Measurements from ENCODE around the gene PLA2G15.
A peak's percentile ranks its signal among the peaks of the same experiment; 100 is the strongest.

PLA2G15 gene

GRCh38 chr16:68233085-68233834 lies 11.9 kb upstream of the PLA2G15 start:
- no peak for DNase-seq (ENCODE audit: low read depth)

- DNase-seq (ENCODE audit: low read depth): no peak
Observed at GRCh38 chr16:68233835-68234187, 11.4 kb upstream of the PLA2G15 start.

DNA sequence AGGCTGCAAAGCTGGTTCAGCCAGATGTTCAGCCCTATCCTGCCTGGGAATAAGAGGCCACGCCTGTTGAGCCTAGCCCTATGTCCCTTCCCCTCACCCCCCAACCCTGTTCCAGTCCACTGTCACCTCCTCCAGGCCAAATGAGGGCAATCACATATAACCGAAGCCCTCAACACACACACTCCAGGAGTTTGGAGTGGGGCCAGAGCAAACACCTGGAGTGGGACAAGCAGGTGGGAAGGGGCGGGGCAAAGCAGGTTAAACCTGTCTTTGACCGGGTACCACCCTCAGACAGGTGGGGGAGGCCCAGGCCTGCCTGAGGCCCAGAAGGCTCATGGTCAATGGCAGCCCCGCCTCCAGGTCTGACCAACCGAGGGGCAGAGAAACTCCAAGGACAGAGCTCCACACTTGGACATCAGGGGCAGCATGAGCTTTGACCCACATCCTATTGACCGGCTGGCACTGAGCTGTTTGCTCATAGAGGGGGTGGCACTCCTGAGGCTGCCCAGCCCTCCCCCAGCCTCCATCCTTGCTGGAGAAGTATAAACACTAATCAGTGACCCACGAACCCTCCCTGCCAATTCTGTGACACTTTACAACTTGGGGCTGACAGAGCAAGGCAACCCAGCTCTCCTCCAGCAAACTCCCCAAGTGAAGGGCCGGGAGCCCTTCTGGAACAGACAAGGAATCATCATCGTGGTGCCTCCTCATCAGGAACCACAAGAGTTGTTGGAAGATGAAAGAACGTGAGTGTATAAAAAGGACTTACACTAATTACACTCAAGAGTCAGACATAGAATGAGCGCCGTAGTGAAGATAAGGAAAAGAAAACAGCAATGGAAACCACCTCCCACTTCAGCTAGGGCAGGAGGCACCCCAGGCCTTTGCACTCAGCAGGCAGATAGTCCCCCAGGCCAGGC lies 10.7 kb upstream of the PLA2G15 start:
- DNase-seq (ENCODE audit: low read depth): no peak

GRCh38 chr16:68235108-68235886 lies 9.9 kb upstream of the PLA2G15 start:
- no peak for DNase-seq (ENCODE audit: low read depth)

DNA sequence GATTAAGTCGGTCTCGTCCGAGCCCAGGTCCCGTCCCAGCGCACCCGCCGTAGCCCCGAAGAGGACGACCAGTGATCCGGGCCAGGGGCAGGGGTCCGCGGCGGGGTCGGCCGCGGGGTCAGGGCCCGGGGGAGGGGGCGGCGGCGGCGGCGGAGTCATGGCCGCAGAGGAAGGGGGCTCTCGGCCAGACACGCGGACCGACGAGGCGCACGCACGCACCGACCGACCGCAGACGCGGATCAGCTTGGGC lies 9.4 kb upstream of the PLA2G15 start, which contains the start of gene ESRP2:
Gene ESRP2, minus strand, starts transcription at position 241 of the 250 bp plus-strand sequence. Its CDS starts 82 bp downstream, at position 159.
- no peak for DNase-seq (ENCODE audit: low read depth)

DNA sequence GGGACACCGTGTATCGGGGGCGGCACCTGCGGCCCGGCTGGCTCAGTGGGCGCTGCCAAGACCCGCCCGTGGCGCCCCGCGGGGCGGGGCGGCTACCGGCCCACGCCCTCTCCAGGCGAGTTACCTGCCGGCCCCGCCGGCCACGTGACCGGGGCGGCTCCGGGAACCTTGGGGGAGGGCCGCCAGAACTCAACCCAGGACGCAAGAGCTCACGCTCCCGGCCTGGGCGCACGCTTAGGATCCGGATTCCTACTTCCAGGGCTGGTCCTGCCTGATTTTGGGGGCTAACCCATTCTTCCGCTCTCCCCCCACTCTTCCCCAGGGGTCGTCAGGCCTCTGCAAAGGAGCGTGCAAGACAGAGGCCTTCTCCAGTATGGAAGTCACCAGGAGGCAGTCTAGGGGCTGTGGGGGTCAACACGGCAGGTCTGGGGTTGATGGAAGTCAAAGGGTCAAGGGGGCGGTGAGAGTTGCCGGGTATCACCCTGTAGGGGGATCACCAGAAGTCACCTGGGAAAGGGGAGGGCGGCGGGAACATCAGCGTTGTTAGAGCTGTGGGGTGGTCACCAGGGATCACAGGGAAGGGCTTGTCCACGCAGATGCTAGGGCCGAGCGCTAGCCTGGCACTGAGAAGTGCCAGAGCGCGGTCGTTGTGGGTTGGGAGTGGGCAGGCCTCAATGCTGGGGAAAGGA lies 8.9 kb upstream of the PLA2G15 start:
- no peak for DNase-seq (ENCODE audit: low read depth)

- DNase-seq (ENCODE audit: low read depth): no peak
Observed at GRCh38 chr16:68236826-68237242, 8.3 kb upstream of the PLA2G15 start.

- peak; percentile 86 for DNase-seq (ENCODE audit: low read depth)
Observed at GRCh38 chr16:68237243-68238028, 7.7 kb upstream of the PLA2G15 start.

GRCh38 chr16:68238029-68238345 lies 7.2 kb upstream of the PLA2G15 start:
- DNase-seq (ENCODE audit: low read depth): no peak

DNA sequence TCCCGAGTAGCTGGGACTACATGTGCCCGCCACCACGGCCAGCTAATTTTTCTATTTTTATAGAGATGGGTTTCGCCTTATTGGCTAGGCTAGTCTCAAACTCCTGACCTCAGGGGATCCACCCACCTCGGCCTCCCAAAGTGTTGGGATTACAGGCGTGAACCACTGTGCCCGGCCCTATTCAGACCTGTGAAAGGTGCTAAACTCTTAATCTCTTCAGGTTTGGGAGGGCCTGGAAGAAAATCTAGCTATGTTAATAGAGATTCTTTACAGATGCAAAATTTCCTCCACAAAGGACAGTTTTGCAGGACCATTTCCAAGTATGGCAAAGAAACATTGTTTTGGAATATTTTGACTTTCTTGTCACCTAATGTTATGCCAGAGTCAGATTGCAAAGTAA lies 3.1 kb upstream of the PLA2G15 start:
- DNase-seq (ENCODE audit: low read depth): no peak

DNA sequence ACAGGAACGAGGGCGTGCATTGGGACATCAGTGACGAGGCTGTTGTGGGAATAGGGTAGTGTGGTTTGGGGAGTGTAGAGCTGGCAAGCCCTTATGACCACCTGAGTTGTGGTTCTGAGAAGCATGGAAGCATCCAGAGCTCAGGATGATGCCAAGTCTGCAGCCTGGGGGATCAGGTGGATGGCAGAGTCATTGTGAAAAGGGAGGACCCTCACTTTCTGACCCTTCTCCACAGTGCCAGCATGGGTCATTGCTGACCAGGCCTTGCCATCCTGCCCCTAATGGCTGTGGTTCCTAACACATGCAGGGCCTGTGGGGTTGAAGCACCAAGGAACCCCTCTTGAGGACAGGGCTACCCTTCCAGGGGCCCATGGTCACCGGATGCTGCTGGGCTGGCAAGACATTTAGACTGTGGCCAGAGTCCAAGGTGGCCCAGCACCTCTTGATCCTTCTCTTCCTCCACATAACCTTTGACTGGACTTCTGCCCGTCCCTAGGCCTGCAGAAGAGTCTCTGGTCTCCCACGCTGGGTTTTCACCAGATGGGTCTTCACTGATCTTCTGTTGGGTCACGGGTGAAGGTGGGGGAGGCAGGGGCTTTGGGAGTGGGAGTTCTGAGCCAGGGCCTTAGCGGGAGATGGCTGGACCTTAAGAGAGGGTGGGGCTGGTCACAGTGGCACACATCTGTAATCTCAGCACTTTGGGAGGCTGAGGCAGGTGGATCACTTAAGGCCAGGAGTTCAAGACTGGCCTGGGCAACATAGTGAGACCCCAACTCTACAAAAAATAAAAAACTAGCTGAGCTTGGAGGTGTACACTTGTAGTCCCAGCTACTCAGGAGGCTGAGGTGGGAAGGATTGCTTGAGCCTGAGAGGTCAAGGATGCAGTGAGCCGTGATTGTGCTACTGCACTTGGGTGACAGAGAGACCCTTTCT lies 2.0 kb upstream of the PLA2G15 start:
- DNase-seq (ENCODE audit: low read depth): no peak

DNA sequence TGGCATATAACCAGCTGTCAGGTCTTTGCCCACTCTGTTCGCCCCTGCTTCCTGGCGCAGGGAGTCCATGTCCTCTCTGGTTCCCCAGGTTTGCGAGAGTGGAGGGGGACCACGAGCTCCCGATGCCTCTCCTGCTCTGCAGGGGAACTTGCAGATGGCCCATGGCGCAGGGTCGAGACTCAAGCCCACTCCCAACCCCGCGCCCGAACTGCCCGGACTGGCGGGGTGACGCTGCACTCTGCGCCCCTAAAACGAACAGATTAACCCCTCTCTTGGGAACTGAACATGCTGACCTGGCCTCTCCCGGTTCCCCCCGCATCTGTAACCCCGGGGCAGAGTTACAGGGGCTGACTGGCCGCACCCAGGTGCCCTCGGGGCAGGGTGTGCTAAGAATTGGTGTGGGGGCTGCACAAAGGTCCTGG lies 681 bp upstream of the PLA2G15 start:
- no peak for DNase-seq (ENCODE audit: low read depth)

- DNase-seq (ENCODE audit: low read depth): no peak
Observed at GRCh38 chr16:68246121-68246520, 948 bp downstream of the PLA2G15 start.

DNA sequence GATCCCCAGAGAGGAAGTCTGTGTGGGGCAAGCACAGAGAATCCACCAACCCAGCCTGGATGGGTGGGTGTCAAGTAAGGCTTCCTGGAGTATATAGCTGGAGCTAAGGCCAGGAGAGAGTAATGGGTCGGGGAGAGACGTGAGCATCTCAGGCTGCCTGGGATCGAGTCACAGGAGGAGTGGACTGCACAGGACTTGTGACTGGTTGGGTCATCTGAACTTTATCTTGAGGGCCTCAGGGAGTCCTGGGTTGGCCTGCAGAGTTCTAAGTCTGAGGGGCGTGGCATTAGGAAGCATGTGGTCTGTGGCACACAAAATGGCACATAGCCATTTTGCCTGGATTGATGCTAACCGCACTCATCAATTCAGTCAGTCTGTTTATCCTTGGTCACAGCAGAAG lies 1.5 kb downstream of the PLA2G15 start:
- DNase-seq (ENCODE audit: low read depth): no peak

- no peak for DNase-seq (ENCODE audit: low read depth)
Observed at GRCh38 chr16:68247400-68247799, 2.2 kb downstream of the PLA2G15 start.

- DNase-seq (ENCODE audit: low read depth): no peak
Observed at GRCh38 chr16:68247932-68248331, 2.8 kb downstream of the PLA2G15 start.

DNA sequence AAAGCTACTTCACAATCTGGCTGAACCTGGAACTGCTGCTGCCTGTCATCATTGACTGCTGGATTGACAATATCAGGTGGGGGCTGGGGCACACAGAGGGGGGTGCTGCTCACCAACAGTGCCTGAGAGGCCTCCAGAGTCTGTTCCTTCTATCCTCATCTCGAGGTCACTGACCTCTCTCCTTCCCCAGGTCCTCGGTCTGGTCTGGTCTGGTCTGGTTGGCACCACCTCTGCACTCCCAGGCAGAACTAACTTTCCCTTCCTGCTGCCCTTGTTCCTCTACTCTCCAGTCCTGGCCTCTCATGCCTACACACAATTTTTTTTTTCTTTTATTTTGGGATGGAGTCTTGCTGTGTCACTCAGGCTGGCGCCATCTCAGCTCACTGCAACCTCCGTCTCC lies 4.2 kb downstream of the PLA2G15 start:
- no peak for DNase-seq (ENCODE audit: low read depth)

GRCh38 chr16:68250951-68251350 lies 5.8 kb downstream of the PLA2G15 start:
- DNase-seq (ENCODE audit: low read depth): no peak

DNA sequence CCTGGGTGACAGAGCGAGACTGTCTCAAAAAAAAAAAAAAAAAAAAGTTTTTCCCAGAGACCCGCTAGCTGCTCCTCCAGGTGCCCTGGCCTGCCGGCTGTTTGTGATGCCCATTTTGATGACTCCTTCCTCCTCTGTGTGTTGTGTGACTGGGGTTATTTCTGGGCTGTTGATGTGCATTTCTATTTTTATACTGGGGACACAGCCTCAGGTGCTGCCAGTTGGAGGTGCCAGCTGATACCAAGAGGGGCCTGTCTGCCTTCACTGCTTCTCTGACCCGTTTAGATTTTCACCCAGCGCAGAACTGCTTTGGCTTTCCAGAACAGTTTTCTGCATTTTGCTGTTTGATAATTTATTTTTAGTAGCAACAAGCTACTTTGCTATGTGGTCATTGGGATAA lies 6.7 kb downstream of the PLA2G15 start:
- no peak for DNase-seq (ENCODE audit: low read depth)

DNA sequence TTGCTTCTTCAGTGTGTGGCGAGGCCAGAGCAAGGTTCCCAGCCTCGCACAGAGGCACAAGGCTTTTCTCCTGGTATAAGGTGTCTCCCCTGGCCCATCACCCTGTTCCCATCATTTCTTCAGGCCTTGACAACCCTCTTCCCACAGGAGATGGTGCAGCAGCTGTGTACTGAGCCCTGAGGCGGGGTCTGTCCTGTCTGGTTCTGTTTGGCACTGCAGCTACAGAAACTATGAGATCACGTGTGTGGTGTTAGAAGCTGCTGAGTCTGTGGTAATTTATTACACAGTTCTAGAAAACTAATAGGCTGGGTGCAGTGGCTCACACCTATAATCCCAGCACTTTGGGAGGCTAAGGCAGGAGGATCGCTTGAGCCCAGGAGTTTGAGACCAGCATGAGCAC lies 7.2 kb downstream of the PLA2G15 start:
- DNase-seq (ENCODE audit: low read depth): no peak
